HepG2 (cell line): Measurements from ENCODE around the gene MTA3. TPM values are rescaled to one million over a fixed set of nuclear protein-coding genes. Genes with fewer than 3 reads are reported as not detected.

Experiments used
- ATAC-seq: fragments of 200-7000 bp; cut with Tn5 transposase; 3 replicates; pipeline ENCODE4 v1.9.1; 2020; ENCODE audit warnings: mild to moderate bottlenecking, moderate library complexity
- BruUV-seq: library from RNA; stranded (reverse); fragments of 400-500 nt; replicated peaks from 2 replicates; lab custom pipeline; 2021; lab: Mats Ljungman, UMichigan
- CTCF ChIA-PET: fragments of 300-600 bp; formaldehyde crosslinking; extraction: SDS; loops from one replicate; lab custom pipeline; 2021; ENCODE audit warnings: low total read pairs, inconsistent platforms, low intra/inter-chr PET ratio; lab: Yijun Ruan, JAX
- POLR2A ChIA-PET: fragments of 350-600 bp; sonication (Branson Sonifier 250); formaldehyde crosslinking; loops from one replicate; lab custom pipeline; 2020; ENCODE audit warnings: antibody characterized with exemption, inconsistent platforms; lab: Yijun Ruan, JAX
- DNase-seq: peaks from one replicate; pipeline ENCODE4 v3.0.0-alpha.2; 2015; ENCODE audit warnings: low spot score
- FAIRE-seq: peaks from 3 replicates; lab custom pipeline; 2011; peaks lifted over from hg19 to GRCh38; lab: Jason Lieb, UNC
- H2AFZ ChIP-seq: one replicate; pipeline ENCODE4 v1.6.1; 2011; ENCODE audit warnings: low read length, inconsistent platforms
- H3K27ac ChIP-seq: fragments of 300-600 bp; 3 replicates; pipeline ENCODE4 v1.8.0; 2011; ENCODE audit warnings: mixed run types, mild to moderate bottlenecking, mixed read lengths, low read length, inconsistent platforms; ENCODE audit not compliant: insufficient read depth; ENCODE audit errors: extremely low read length
- H3K27me3 ChIP-seq, 2 experiments: fragments of 200-600 bp in 1 of 2; 2 replicates in 1 of 2; 3 replicates in 1 of 2; pipeline versions ENCODE4 v1.6.0 to v1.8.0; 2011; ENCODE audit warnings: low read length in 2 of 2, mild to moderate bottlenecking in 2 of 2, moderate library complexity in 2 of 2, inconsistent platforms in 1 of 2; ENCODE audit not compliant: insufficient read depth in 2 of 2, control insufficient read depth in 1 of 2
- H3K36me3 ChIP-seq, 2 experiments: fragments of 200-600 bp in 1 of 2; replicated peaks in 1 of 2; 2 replicates in 1 of 2; 3 replicates in 1 of 2; pipeline versions ENCODE4 v1.5.1 to v1.8.0; 2011; ENCODE audit warnings: low read length in 2 of 2, inconsistent platforms in 1 of 2; ENCODE audit not compliant: insufficient read depth in 2 of 2, control insufficient read depth in 1 of 2
- H3K4me1 ChIP-seq: 2 replicates; pipeline ENCODE4 v1.5.1; 2012; ENCODE audit warnings: low read length, inconsistent platforms; ENCODE audit not compliant: insufficient read depth
- H3K4me2 ChIP-seq: 2 replicates; pipeline ENCODE4 v1.6.0; 2011; ENCODE audit warnings: low read depth, low read length, inconsistent platforms
- H3K4me3 ChIP-seq, 3 experiments: fragments of 200-600 bp in 1 of 3; sonication (generic), shearing (Covaris generic) in 1 of 3; replicated peaks in 1 of 3; 2 replicates each; pipeline ENCODE4 v1.5.1; 2011 to 2016; ENCODE audit warnings: low read length in 3 of 3, inconsistent platforms in 2 of 3, low read depth in 2 of 3, mild to moderate bottlenecking in 2 of 3, control low read depth in 1 of 3, mixed read lengths in 1 of 3; ENCODE audit not compliant: insufficient read depth in 1 of 3
- H3K79me2 ChIP-seq: one replicate; pipeline ENCODE4 v1.6.1; 2011; ENCODE audit warnings: low read length, inconsistent platforms; ENCODE audit not compliant: insufficient read depth
- H3K9ac ChIP-seq: 2 replicates; pipeline ENCODE4 v1.6.0; 2011; ENCODE audit warnings: mild to moderate bottlenecking, low read depth, low read length, inconsistent platforms; ENCODE audit not compliant: insufficient read depth
- H3K9me3 ChIP-seq: 2 replicates; pipeline ENCODE4 v1.5.1; 2012; ENCODE audit warnings: mild to moderate bottlenecking, low read length
- H4K20me1 ChIP-seq: 2 replicates; pipeline ENCODE4 v1.6.0; 2011; ENCODE audit warnings: inconsistent platforms, mild to moderate bottlenecking, low read length, moderate library complexity; ENCODE audit not compliant: insufficient read depth
- CENPT ChIP-seq: sonication (generic); formaldehyde crosslinking; IDR thresholded peaks from 2 replicates; pipeline ENCODE4 v1.8.0; 2022; ENCODE audit warnings: low read depth, mild to moderate bottlenecking, moderate library complexity, missing genetic modification reagents
- HINFP ChIP-seq: sonication (generic); formaldehyde crosslinking; IDR thresholded peaks from 2 replicates; pipeline ENCODE4 v1.4.0; 2020; ENCODE audit warnings: low read depth, mild to moderate bottlenecking, missing genetic modification reagents
- HNF4A ChIP-seq: sonication (generic); formaldehyde crosslinking; IDR thresholded peaks from 2 replicates; pipeline ENCODE4 v1.4.0; 2020; ENCODE audit warnings: missing genetic modification reagents
- IKZF4 ChIP-seq: sonication (generic); formaldehyde crosslinking; IDR thresholded peaks from 2 replicates; pipeline ENCODE4 v1.5.1; 2020; ENCODE audit warnings: borderline replicate concordance, mild to moderate bottlenecking, low read depth, missing genetic modification reagents; ENCODE audit errors: not compliant biosample characterization
- KLF13 ChIP-seq: sonication (generic); formaldehyde crosslinking; IDR thresholded peaks from 2 replicates; pipeline ENCODE4 v1.4.0; 2020; ENCODE audit warnings: mild to moderate bottlenecking, missing genetic modification reagents
- NR2F6 ChIP-seq, 2 experiments: IDR thresholded peaks; 2 replicates each; pipeline ENCODE4 v1.6.1; 2016; ENCODE audit warnings: antibody characterized with exemption in 1 of 2, mild to moderate bottlenecking in 1 of 2
- PATZ1 ChIP-seq: sonication (generic); formaldehyde crosslinking; IDR thresholded peaks from 2 replicates; pipeline ENCODE4 v1.4.0; 2020; ENCODE audit warnings: missing genetic modification reagents
- RARA ChIP-seq: IDR thresholded peaks from 2 replicates; pipeline ENCODE4 v1.6.1; 2016; ENCODE audit warnings: missing genetic modification reagents, missing compliant biosample characterization
- SALL1 ChIP-seq: sonication (generic); formaldehyde crosslinking; IDR thresholded peaks from 2 replicates; pipeline ENCODE4 v1.8.0; 2022; ENCODE audit warnings: mild to moderate bottlenecking, missing genetic modification reagents
- TP53 ChIP-seq: sonication (generic); formaldehyde crosslinking; conservative IDR thresholded peaks from 2 replicates; pipeline ENCODE4 v1.4.0; 2020; ENCODE audit warnings: missing genetic modification reagents
- YEATS4 ChIP-seq: sonication (generic); formaldehyde crosslinking; IDR thresholded peaks from 2 replicates; pipeline ENCODE4 v1.4.0; 2020; ENCODE audit warnings: missing genetic modification reagents, borderline replicate concordance
- ZBTB7A ChIP-seq: sonication (generic); formaldehyde crosslinking; IDR thresholded peaks from 2 replicates; pipeline ENCODE4 v1.8.0; 2022; ENCODE audit warnings: mild to moderate bottlenecking, missing genetic modification reagents
- ZNF253 ChIP-seq: sonication (generic); formaldehyde crosslinking; IDR thresholded peaks from 2 replicates; pipeline ENCODE4 v1.8.0; 2022; ENCODE audit warnings: mild to moderate bottlenecking, missing genetic modification reagents, borderline replicate concordance
- ZNF276 ChIP-seq: sonication (generic); formaldehyde crosslinking; IDR thresholded peaks from 2 replicates; pipeline ENCODE4 v1.4.0; 2020; ENCODE audit warnings: mild to moderate bottlenecking, low read depth, missing genetic modification reagents
- ZNF556 ChIP-seq: sonication (generic); formaldehyde crosslinking; IDR thresholded peaks from 2 replicates; pipeline ENCODE4 v1.4.0; 2020; ENCODE audit warnings: mild to moderate bottlenecking, missing genetic modification reagents, borderline replicate concordance
- ZNF572 ChIP-seq: sonication (generic); formaldehyde crosslinking; IDR thresholded peaks from 2 replicates; pipeline ENCODE4 v1.5.1; 2020; ENCODE audit warnings: mild to moderate bottlenecking, missing genetic modification reagents
- WGBS: methylation state at CpG from one replicate; pipeline ENCODE4 v1.1.6; 2017; ENCODE audit warnings: low lambda C conversion rate; 5-methylcytosine and 5-hydroxymethylcytosine counted together
- in situ Hi-C: cut with HindIII; loops from 2 replicates; pipeline ENCODE4 v1.10.0; 2017; ENCODE audit warnings: low pct_unique_long_range_greater_than_20kb; ENCODE audit not compliant: extremely low pct_ligation_motif_present
- intact Hi-C: fragments of 100-400 bp; cut with micrococcal nuclease; formaldehyde crosslinking; loops from one replicate; pipeline ENCODE4 v1.10.0; 2022; ENCODE audit not compliant: unreplicated experiment
- polyA plus RNA-seq, 8 experiments: library from polyadenylated mRNA; depleted of rRNA in 3 of 8; stranded (reverse) in 7 of 8; unstranded in 1 of 8; fragments of >200 nt; fragmentation: Illumina TruSeq in 4 of 8; extraction: Trizol in 4 of 8; gene quantifications; 2 replicates each; pipeline versions ENCODE4 v1.2.1 to v1.2.3, GENCODE V29; 2011 to 2016; ENCODE audit warnings: low read depth in 4 of 8, missing spikeins in 1 of 8, mixed read lengths in 1 of 8; ENCODE audit not compliant: insufficient read depth in 1 of 8
- total RNA-seq, 5 experiments: library from RNA; depleted of rRNA; stranded (reverse); fragments of >200 nt; fragmentation: Illumina TruSeq; extraction: Trizol; gene quantifications; 2 replicates each; pipeline ENCODE4 v1.2.3, GENCODE V29; 2016; ENCODE audit warnings: low read depth in 1 of 5

The MTA3 gene
- total and polyA plus RNA-seq, 2 of the 13 experiments (the other 11 are each of a cell fraction or from before 2014, with no cell fraction given), result 48.8 to 77.8 TPM

DNA sequence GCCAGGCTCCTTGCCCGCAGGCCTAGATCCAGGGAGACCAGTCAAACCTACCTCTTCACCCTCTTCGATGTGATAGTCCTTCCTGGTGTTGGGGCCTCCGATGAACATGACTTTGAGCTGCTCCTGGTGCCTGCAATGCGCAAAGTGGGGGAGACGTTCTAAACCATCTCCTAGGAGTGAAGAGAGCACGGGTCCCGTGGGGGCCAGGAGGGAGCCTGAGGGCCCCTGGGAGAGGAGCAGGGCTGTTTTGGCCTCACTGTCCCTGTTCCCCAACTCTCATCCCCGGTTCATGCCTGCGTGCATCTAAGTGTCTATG, 220.0 kb downstream of the MTA3 start (continued):
- TF ChIP-seq HINFP (CRISPR knock-in tag) (0 out of 2 replicates have a peak, but pooled peaks have one; percentile 65), ZNF556 (CRISPR knock-in tag) (0 out of 2 replicates have a peak, but pooled peaks have one; percentile 16), ZNF276 (CRISPR knock-in tag) (0 out of 2 replicates have a peak, but pooled peaks have one; percentile 6), KLF13 (CRISPR knock-in tag) (peak; percentile 4; the same call in 1 of the 2 replicates)
- TF ChIP-seq, all 625 proteins: peak for 13

GRCh38 chr2:42788882-42789281, 220.4 kb downstream of the MTA3 start:
- peaks cover 26% of the 10 kb centered on the region for H3K79me2 ChIP-seq
- 59% methylated on average over 4 of the region's 4 CpGs for WGBS
- TF ChIP-seq ZBTB7A, result no peak
- TF ChIP-seq PATZ1, result peak; percentile 48; the same call in 1 of the 2 replicates
- no peak for TF ChIP-seq TP53 (CRISPR knock-in tag)
- no peak for TF ChIP-seq NR2F6 (IDR thresholded peaks at IDR 0.05)
- 0 out of 2 replicates have a peak, but pooled peaks have one; percentile 8 for TF ChIP-seq NR2F6 (CRISPR knock-in tag; IDR thresholded peaks at IDR 0.05)
- TF ChIP-seq HNF4A (CRISPR knock-in tag), result peak; percentile 28; the same call in 1 of the 2 replicates
- TF ChIP-seq IKZF4, result no peak
- no peak for TF ChIP-seq CENPT (CRISPR knock-in tag)
- TF ChIP-seq RARA (CRISPR knock-in tag), result peak; percentile 86
- no peak for TF ChIP-seq ZNF253
- no peak for TF ChIP-seq ZNF572
- no peak for TF ChIP-seq YEATS4 (CRISPR knock-in tag)
- peak; percentile 10; the same call in 1 of the 2 replicates for TF ChIP-seq SALL1 (CRISPR knock-in tag)

More at GRCh38 chr2:42788882-42789281, 220.4 kb downstream of the MTA3 start:
- no peak for FAIRE-seq
- BruUV-seq, result no TSS peak
- no peak for ATAC-seq
- no peak for DNase-seq
- Histone ChIP-seq H2AFZ (no peak overlapping the region), H3K4me2 (0 out of 2 replicates have a peak overlapping the region, but pooled peaks have one; percentile 54), H3K4me1 (peaks cover 81% of the 10 kb centered on the region), H3K4me3 (no peak overlapping the region), H3K27me3 (no peaks in the 10 kb centered on the region; a peak in 1 of 5 replicates), H3K36me3 (peaks cover 0 to 2% of the 10 kb centered on the region in 2 experiments; a peak in 1 of 5 replicates), H3K9me3 (no peaks in the 10 kb centered on the region), H3K27ac (peak overlapping the region; percentile 67), H4K20me1 (no peaks in the 10 kb centered on the region), H3K9ac (no peak overlapping the region)
- in situ Hi-C loops, result no loop called here
- CTCF ChIA-PET, result no interaction called here
- POLR2A ChIA-PET, result interaction anchor here (1.1 to 3.1 kb wide), 4 partner anchors 7 to 22 kb away, joined by 3 to 28 read pairs (median 14); no protein-coding TSS in a partner anchor
- intact Hi-C loops, result no loop called here
